Ovary (tissue), 9 donors: Measurements from ENCODE around the gene USP6NL. TPM values are rescaled to one million over a fixed set of nuclear protein-coding genes. Genes with fewer than 3 reads are reported as not detected.

Source experiments
- DNase-seq, 5 donors: peaks; one replicate each; pipeline ENCODE4 v3.0.0-alpha.2; 2019 to 2020
- H3K27ac ChIP-seq, 2 donors: fragments of 200-600 bp; one replicate each; pipeline versions ENCODE4 v1.5.1 to v1.8.0; 2019 to 2022
- H3K27me3 ChIP-seq: fragments of 200-600 bp; one replicate; pipeline ENCODE4 v1.8.0; 2022
- H3K36me3 ChIP-seq: fragments of 200-600 bp; sonication (generic); one replicate; pipeline ENCODE4 v1.5.1; 2019
- H3K4me1 ChIP-seq: one replicate; pipeline ENCODE4 v1.8.1; 2013; ENCODE audit warnings: mild to moderate bottlenecking, moderate library complexity; ENCODE audit not compliant: insufficient read depth
- H3K4me3 ChIP-seq: fragments of 200-600 bp; sonication (generic); one replicate; pipeline ENCODE4 v1.5.1; 2017
- H3K9me3 ChIP-seq, 2 donors: fragments of 200-600 bp in 1 of 2; sonication (generic) in 1 of 2; one replicate each; pipeline versions ENCODE4 v1.5.1 to v1.8.1; 2013 to 2019; ENCODE audit warnings: mild to moderate bottlenecking in 1 of 2, moderate library complexity in 1 of 2
- EP300 ChIP-seq: sonication (generic); formaldehyde crosslinking; IDR thresholded peaks from one replicate; pipeline ENCODE4 v1.6.1; 2017; ENCODE audit warnings: antibody characterized with exemption
- POLR2A ChIP-seq: fragments of 450-650 bp; IDR thresholded peaks from one replicate; pipeline ENCODE4 v1.6.1; 2017; ENCODE audit warnings: antibody characterized with exemption, mild to moderate bottlenecking, moderate library complexity
- WGBS, 3 donors: extraction: QIAGEN DNeasy Blood & Tissue Kit in 1 of 3; methylation state at CpG; one replicate each; pipeline versions ENCODE4 v1.1.5 to v1.1.7; 2013 to 2017; 5-methylcytosine and 5-hydroxymethylcytosine counted together
- intact Hi-C, 4 donors: fragments of 100-400 bp; cut with DNase I; formaldehyde crosslinking; loops; one replicate each; pipeline versions ENCODE4 v1.11.0 to v1.15.1; 2022 to 2023
- polyA plus RNA-seq, 2 donors: library from polyadenylated mRNA; stranded (reverse); fragments of 200-250 nt in 1 of 2; fragments of 350-450 nt in 1 of 2; fragmentation: Illumina TruSeq in 1 of 2; extraction: RNeasy Lipid Tissue Mini Kit (QIAGEN cat#74804) in 1 of 2; gene quantifications; one replicate each; pipeline ENCODE4 v1.2.3, GENCODE V29; 2013 to 2014
- total RNA-seq, 7 donors: library from RNA; depleted of rRNA in 2 of 7; stranded (reverse); fragments of >200 nt in 2 of 7; fragmentation: NEBNext Ultra II Directional in 3 of 7; extraction: Animal tissue kit (Norgen Biotek cat#: 25700) in 3 of 7; gene quantifications; one replicate each; pipeline versions ENCODE4 v1.1.0 to v1.2.4, GENCODE V29; 2016 to 2023
- TF ChIP-seq, protein P1 (sequence below), 3 donors: fragments of 450-650 bp in 2 of 3; fragments of 200-600 bp in 1 of 3; IDR thresholded peaks; one replicate each; pipeline versions ENCODE4 v1.5.1 to v1.8.0; 2016 to 2022; ENCODE audit warnings: antibody characterized with exemption in 3 of 3, mild to moderate bottlenecking in 1 of 3
- donor health status: DM: no; HTN: no; CAD: no; lungs with moderate emphysema.
- donor health status: DM: no; HTN: no; CAD: no.
- donor health status: Bipolar disorder and iron deficiency.
- donor health status: DM: yes; HTN: yes; CAD: no.
- donor health status: DM: no; HTN: no; CAD: no.
- donor health status: DM: yes; HTN: yes; CAD: no.

USP6NL gene
- total and polyA plus RNA-seq, 9 donors, result 9.6 to 28.8 (median 16.3) TPM

DNA sequence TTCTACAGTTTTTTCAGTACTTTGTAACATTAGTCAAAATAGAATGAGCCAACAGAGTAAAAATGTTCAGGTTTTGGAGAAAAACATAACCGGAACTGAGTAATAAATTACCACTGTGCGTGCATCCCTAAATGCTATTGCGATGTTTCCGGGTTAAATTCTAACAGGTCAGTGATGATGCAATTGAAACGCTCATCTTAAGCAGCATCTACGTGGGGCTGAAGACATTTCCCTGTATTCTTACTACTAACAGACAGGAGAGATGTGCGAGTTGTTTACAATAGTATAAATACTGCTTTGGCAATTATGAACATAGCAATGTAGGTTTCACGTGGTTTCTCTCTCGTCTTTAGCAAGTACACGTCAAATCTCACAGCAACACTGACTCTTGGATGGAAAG, 149.4 kb downstream of the USP6NL start:
- Histone ChIP-seq H3K36me3 (no peaks in the 10 kb centered on the region), H3K4me3 (no peak overlapping the region), H3K4me1 (peaks cover 1% of the 10 kb centered on the region), H3K9me3 (no peaks in the 10 kb centered on the region), H3K27me3 (no peaks in the 10 kb centered on the region), H3K27ac (no peak overlapping the region)
- WGBS, 3 donors, result 93 to 95% (median 93%) methylated on average over 10 of the region's 10 CpGs
- TF ChIP-seq POLR2A, result no peak
- TF ChIP-seq, protein P1, sequence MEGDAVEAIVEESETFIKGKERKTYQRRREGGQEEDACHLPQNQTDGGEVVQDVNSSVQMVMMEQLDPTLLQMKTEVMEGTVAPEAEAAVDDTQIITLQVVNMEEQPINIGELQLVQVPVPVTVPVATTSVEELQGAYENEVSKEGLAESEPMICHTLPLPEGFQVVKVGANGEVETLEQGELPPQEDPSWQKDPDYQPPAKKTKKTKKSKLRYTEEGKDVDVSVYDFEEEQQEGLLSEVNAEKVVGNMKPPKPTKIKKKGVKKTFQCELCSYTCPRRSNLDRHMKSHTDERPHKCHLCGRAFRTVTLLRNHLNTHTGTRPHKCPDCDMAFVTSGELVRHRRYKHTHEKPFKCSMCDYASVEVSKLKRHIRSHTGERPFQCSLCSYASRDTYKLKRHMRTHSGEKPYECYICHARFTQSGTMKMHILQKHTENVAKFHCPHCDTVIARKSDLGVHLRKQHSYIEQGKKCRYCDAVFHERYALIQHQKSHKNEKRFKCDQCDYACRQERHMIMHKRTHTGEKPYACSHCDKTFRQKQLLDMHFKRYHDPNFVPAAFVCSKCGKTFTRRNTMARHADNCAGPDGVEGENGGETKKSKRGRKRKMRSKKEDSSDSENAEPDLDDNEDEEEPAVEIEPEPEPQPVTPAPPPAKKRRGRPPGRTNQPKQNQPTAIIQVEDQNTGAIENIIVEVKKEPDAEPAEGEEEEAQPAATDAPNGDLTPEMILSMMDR (IDR thresholded peaks at IDR 0.05), result no peak
- TF ChIP-seq EP300, result no peak
- intact Hi-C loops, result no loop called here
- DNase-seq, result no peak

DNA sequence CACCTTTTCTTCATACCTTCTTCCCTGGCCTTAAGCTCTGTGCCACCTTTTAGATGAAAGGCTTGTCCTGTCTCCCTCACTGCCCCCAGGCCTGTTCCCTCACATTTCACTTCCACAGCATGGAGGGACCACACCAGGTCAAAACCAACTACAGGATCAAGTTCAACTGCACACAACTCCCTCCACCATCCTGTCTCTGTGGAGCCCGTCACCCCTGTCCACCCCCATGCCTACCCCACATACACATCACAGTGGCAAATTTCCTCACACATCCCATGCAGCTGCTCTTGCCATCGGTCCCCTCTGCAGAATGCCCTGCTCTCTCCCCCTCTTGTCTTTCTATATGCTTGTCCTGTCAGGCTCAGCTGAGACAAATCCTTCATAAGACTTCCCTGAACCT, 154.1 kb downstream of the USP6NL start:
- 89 to 94% (median 92%) methylated on average over 2 of the region's 2 CpGs for WGBS, 3 donors
- Histone ChIP-seq H3K27ac (no peak overlapping the region), H3K27me3 (no peaks in the 10 kb centered on the region), H3K9me3 (no peaks in the 10 kb centered on the region), H3K4me3 (no peak overlapping the region), H3K4me1 (no peaks in the 10 kb centered on the region), H3K36me3 (no peaks in the 10 kb centered on the region)
- intact Hi-C loops, result no loop called here
- TF ChIP-seq EP300, result no peak
- TF ChIP-seq, protein P1 (IDR thresholded peaks at IDR 0.05), result no peak
- TF ChIP-seq POLR2A, result no peak
- no peak for DNase-seq

DNA sequence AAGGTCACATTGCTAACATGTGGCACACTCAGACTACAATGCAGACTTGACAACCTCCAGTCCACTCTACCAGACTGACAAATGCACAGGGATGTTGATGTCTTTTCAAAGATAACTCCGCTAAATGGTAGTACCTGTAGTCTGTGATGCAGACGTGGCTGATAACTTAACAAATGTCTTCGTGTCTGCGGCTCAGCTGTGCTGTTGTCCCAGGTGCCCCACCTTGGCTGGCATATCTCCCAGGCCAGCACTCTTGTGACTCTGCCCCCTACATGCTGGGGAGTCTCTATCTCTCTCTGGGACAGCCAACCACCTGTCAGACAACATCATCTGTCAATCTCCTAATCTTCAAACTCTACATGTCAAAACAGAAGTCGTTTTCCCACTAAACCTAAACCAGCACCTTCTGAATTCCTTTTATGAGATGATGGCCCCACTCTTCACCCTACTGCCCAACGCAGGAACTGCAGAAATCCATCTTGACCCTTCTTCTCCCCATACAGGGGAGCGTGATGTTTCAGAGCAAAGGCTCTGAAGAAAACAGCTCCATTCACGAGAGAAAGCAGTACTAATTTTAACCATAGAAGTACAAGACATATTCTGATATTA, 156.4 kb downstream of the USP6NL start:
- DNase-seq, result no peak
- TF ChIP-seq EP300, result no peak
- no peak for TF ChIP-seq POLR2A
- TF ChIP-seq, protein P1 (IDR thresholded peaks at IDR 0.05), result no peak
- Histone ChIP-seq H3K4me1 (no peaks in the 10 kb centered on the region), H3K4me3 (no peak overlapping the region), H3K27me3 (no peaks in the 10 kb centered on the region), H3K27ac (no peak overlapping the region), H3K36me3 (no peaks in the 10 kb centered on the region), H3K9me3 (no peaks in the 10 kb centered on the region)
- intact Hi-C loops, result no loop called here
- WGBS, 3 donors, result 76 to 78% (median 76%) methylated on average over 8 of the region's 8 CpGs

DNA sequence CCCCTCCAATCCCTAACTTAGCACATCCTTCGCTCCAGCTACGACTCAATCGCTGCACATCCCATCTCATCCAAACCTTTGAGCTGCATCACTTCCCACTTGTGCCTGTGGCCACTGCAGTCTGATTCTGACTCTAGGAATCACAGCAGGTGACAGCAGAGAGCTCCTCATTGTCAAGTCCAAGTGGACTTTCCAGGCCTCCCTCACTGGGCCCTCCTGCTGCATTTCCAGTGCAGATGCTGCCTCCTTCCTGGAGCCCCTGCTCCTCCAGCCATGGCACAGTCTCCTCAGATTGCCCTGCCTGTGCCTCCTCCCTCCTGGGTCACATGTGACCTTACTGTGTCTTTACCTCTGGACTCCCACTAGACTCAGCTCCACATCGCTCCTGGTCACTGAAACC, 157.3 kb downstream of the USP6NL start:
- H3K4me3 ChIP-seq, result no peak overlapping the region
- TF ChIP-seq EP300, result no peak
- TF ChIP-seq POLR2A, result no peak
- TF ChIP-seq, protein P1 (IDR thresholded peaks at IDR 0.05), result no peak
- no peak overlapping the region for H3K27ac ChIP-seq
- no peaks in the 10 kb centered on the region for H3K36me3 ChIP-seq
- no peaks in the 10 kb centered on the region for H3K9me3 ChIP-seq
- no peak for DNase-seq
- no peaks in the 10 kb centered on the region for H3K4me1 ChIP-seq
- WGBS, 3 donors, result 95 to 98% (median 96%) methylated on average over 4 of the region's 4 CpGs
- no peaks in the 10 kb centered on the region for H3K27me3 ChIP-seq
- intact Hi-C loops, result no loop called here
